Kasumi-1 (cell line): Measurements from ENCODE around the gene SCYGR6.
A peak's percentile ranks its signal among the peaks of the same experiment; 100 is the strongest.
"Not testable (repeated sequence)": the region's sequence is repeated elsewhere in the genome, so short reads cannot be mapped to it uniquely, and the experiment has no call there.

Experiments used
- DNase-seq, 2 experiments: peaks; one replicate each; lab custom pipeline; 2025; lab: John Stamatoyannopoulos, UW

Gene SCYGR6

GRCh38 chr2:227724394-227725039, at the start of gene SCYGR6:
SCYGR6 (minus strand) TSS chr2:227724757; CDS start chr2:227724757, 0 bp downstream.
- DNase-seq, result no peak

- DNase-seq, result no peak
These were observed 49.6 kb upstream of the SCYGR6 start for GRCh38 chr2:227774011-227774624.

GRCh38 chr2:227772932-227773331, 48.4 kb upstream of the SCYGR6 start:
- no peak for DNase-seq

GRCh38 chr2:227772197-227772661, 47.7 kb upstream of the SCYGR6 start:
- DNase-seq, result no peak

GRCh38 chr2:227767830-227768229, 43.3 kb upstream of the SCYGR6 start:
- DNase-seq, result no peak

GRCh38 chr2:227766373-227766883, 41.9 kb upstream of the SCYGR6 start:
- peak; percentile 7 to 17 for DNase-seq

GRCh38 chr2:227765788-227766372, 41.3 kb upstream of the SCYGR6 start:
- no peak for DNase-seq

- no peak for DNase-seq
These were observed 37.4 kb upstream of the SCYGR6 start for GRCh38 chr2:227761740-227762476.

GRCh38 chr2:227759411-227760118, 35.0 kb upstream of the SCYGR6 start:
- DNase-seq, result no peak

- not testable (repeated sequence) for DNase-seq
These were observed 31.7 kb upstream of the SCYGR6 start for GRCh38 chr2:227756261-227756660.

- DNase-seq, result no peak
These were observed 23.5 kb upstream of the SCYGR6 start for GRCh38 chr2:227748079-227748478.

- DNase-seq, result no peak
These were observed 21.0 kb upstream of the SCYGR6 start, which contains the start of gene SCYGR8 for GRCh38 chr2:227745594-227745993. SCYGR8 (plus strand) TSS chr2:227745894; CDS start chr2:227745894, 0 bp downstream.

- not testable (repeated sequence) for DNase-seq
These were observed 16.1 kb upstream of the SCYGR6 start for GRCh38 chr2:227740705-227741104.

- DNase-seq, result no peak
These were observed 14.8 kb upstream of the SCYGR6 start for GRCh38 chr2:227739351-227739750.

GRCh38 chr2:227728035-227728434, 3.5 kb upstream of the SCYGR6 start, which contains the start of gene SCYGR7:
SCYGR7 (plus strand) TSS chr2:227728335; CDS start chr2:227728335, 0 bp downstream.
- DNase-seq, result no peak

GRCh38 chr2:227722821-227723220, 1.7 kb downstream of the SCYGR6 start:
- DNase-seq, result not testable (repeated sequence)

GRCh38 chr2:227720680-227721079, 3.9 kb downstream of the SCYGR6 start:
- DNase-seq, result no peak

GRCh38 chr2:227719641-227720040, 4.9 kb downstream of the SCYGR6 start:
- DNase-seq, result no peak

- no peak for DNase-seq
These were observed 6.6 kb downstream of the SCYGR6 start, which contains the start of gene SLC19A3 for GRCh38 chr2:227717687-227718567. SLC19A3 (minus strand) TSS chr2:227718028; CDS start chr2:227702318, 15,710 bp downstream.

GRCh38 chr2:227716501-227716900, 8.1 kb downstream of the SCYGR6 start:
- no peak for DNase-seq
